Measurements from ENCODE around the gene ARMS2. TPM values are rescaled to one million over a fixed set of nuclear protein-coding genes. Genes with fewer than 3 reads are reported as not detected.

Gene ARMS2
- polyA plus RNA-seq, 3 donors, result 0.17 to 0.49 TPM; not detected in 1

DNA sequence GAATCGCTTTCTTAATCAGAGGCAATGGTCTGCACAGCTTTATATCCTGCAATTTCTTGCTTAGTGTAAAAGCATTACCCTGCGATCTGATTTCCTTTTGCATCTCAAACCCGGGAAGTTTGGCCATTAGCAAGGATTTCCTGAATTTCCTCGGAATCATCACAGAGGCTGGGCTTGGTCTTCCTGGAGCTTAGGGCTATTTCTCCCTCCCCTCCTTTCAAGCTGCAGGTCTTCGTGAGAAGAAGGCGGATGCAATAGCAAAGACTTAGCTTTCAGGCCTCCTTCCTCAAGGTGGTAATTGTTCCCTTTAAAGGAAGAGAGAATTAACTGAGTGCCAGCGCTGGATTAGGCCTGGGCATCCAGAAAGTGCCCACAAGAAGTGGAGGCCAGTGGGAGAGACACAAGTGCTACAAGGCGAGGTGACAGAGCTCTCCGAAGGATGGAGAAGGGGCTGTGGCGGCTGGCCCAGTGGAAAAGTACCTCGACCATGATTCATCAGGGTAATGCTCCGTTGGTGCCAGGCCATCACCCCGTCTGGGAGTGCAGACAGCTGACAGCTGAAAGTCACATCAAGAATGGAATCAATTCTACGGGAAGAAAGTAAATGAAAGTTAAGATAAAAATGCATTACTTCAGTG lies 4.0 kb upstream of the ARMS2 start:
- no peak for DNase-seq

DNA sequence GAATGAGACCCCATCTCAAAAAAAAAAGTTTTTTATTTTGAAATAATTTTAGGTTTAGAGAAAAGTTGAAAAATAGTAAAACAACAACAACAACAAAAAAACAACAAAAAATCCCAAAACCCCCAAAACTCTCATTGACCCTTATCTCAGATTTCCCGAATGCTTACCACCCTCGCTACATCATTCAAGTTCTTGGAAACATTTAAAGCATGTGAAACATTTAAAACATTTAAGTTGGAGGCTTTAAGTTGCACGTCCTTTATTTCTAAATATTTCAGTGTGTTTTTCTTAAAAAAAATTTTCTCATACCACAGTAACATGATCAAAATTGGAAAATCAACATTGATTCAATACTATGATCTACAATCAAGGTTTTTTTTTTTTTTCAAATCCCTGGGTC lies 382 bp upstream of the ARMS2 start:
- DNase-seq, result no peak

- no peak for DNase-seq
These were observed 1.1 kb downstream of the ARMS2 start for GRCh38 chr10:122455376-122456079.

DNA sequence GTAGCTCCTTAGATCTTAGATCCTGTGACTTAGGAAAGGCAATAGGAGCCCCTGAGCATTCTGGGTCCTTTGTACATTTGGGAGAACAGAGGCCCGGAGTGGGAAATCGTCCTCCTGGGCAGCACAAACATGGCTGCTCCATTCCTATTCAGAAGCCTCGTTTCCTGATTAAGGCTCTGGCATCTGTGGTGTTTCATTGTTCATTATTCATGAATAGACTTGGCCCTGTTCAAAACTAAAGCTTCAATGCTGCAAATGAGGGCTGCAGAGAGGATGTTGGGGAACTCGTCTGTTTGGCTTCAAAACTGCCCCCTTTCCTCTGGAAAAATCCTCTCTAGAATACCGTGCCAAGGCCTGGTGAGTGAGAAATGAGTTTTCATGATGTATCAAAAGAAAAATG lies 3.5 kb downstream of the ARMS2 start:
- DNase-seq, result no peak

GRCh38 chr10:122458693-122459092 lies 4.2 kb downstream of the ARMS2 start:
- no peak for DNase-seq

GRCh38 chr10:122459561-122460273 lies 5.3 kb downstream of the ARMS2 start:
- DNase-seq, result no peak

- no peak for DNase-seq
These were observed 6.4 kb downstream of the ARMS2 start for GRCh38 chr10:122460891-122461293.

DNA sequence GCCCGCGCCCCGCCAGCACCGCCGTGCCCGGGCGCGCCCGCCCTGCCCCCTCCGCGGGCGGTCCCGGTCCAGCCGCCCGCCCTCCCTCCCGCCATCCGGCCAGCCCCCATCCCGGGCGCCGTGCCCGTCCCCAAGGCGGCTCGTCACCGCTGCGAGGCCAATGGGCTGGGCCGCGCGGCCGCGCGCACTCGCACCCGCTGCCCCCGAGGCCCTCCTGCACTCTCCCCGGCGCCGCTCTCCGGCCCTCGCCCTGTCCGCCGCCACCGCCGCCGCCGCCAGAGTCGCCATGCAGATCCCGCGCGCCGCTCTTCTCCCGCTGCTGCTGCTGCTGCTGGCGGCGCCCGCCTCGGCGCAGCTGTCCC lies 6.9 kb downstream of the ARMS2 start, which contains the start of gene HTRA1:
Gene HTRA1 (plus strand): TSS at position 187 of the 362 bp plus-strand sequence. CDS start 100 bp downstream, at position 287.
- peak; percentile 57 for DNase-seq

- DNase-seq, result no peak
These were observed 7.5 kb downstream of the ARMS2 start for GRCh38 chr10:122461729-122462532.

GRCh38 chr10:122462533-122463465 lies 8.3 kb downstream of the ARMS2 start:
- DNase-seq, result no peak

- no peak for DNase-seq
These were observed 9.2 kb downstream of the ARMS2 start for GRCh38 chr10:122463466-122464249.

DNA sequence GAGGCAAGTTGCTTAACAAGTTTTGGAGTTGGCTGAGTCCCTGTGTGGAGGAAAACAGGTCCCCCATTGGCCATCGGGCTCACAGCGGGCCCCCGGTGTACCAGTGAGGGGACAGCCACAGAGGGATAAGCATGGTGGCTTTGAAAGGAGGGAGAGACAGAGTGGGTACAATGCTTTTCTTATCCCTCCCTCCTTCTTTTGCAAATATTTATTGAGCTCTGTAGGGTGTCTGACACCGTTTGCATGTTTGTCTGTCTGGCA lies 9.7 kb downstream of the ARMS2 start:
- no peak for DNase-seq

DNA sequence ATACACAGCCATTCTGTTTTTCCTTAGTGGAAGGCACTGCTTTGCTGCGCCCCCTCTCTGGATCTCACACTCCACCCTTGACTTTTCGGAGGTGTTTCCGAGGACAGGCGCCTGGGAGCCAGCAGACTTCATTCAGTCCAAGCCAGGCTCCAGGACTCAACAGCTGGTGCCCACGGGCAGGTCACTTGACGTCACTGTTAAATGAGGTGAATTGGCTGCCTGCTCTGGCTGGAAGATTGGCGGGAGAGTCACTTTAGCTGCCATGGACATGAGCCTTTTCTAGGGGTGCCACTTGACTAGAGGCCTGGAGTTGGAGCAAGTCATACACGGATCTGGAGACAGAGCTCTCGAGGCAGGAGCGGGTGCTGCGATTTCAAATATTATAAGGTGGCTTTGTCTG lies 10.1 kb downstream of the ARMS2 start:
- DNase-seq, result no peak

DNA sequence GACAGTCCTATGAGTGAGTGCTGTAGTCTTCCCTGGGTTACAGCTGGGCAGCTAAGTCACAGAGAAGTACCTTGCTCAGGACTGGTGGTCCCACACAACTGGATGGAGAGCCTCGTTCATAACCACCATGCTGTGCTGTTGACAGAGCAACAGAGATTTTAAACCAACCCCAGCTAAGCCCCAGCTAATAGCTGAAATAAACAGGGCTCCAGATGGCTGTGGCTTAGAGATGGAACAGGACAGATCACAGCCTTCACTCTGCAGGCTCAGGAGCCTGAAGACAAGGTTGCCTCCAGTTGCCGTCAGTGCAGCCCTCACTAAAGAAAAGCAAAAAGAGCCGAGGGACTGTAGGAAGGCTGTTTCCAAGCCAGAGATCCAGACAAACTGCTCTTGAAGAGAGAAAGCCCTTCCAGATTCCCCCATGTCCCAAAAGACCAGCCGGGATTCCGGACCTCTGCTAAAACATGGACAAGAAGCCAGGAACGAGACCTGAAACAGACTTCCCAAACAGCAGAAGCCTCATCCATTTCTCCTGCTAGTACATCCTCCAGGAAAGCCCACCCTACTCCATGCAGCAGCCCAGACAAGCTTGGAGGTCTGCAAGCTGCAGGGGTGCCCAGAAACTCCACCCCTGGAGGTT lies 11.1 kb downstream of the ARMS2 start:
- DNase-seq, result no peak

GRCh38 chr10:122466951-122467381 lies 12.5 kb downstream of the ARMS2 start:
- DNase-seq, result no peak

DNA sequence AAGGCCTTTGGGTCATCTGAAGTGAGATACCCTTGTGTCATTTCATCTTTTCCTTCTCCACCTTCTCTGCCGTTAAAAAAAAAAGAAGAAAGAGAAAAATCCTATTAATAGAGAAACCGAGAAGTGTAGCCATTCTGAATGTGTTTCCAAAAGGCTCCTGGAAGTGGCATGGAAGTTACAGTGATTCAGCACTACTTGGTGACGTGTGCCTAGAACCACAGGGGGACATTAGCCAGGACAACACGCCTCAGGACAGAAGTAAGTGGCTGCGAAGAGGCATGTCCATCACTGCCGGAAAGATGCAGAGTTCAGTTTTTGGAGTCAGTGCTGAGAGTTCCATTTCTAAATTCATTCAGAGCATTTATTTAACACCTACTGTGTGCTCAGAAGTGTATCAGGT lies 13.2 kb downstream of the ARMS2 start:
- no peak for DNase-seq

GRCh38 chr10:122468307-122468925 lies 14.0 kb downstream of the ARMS2 start:
- no peak for DNase-seq

DNA sequence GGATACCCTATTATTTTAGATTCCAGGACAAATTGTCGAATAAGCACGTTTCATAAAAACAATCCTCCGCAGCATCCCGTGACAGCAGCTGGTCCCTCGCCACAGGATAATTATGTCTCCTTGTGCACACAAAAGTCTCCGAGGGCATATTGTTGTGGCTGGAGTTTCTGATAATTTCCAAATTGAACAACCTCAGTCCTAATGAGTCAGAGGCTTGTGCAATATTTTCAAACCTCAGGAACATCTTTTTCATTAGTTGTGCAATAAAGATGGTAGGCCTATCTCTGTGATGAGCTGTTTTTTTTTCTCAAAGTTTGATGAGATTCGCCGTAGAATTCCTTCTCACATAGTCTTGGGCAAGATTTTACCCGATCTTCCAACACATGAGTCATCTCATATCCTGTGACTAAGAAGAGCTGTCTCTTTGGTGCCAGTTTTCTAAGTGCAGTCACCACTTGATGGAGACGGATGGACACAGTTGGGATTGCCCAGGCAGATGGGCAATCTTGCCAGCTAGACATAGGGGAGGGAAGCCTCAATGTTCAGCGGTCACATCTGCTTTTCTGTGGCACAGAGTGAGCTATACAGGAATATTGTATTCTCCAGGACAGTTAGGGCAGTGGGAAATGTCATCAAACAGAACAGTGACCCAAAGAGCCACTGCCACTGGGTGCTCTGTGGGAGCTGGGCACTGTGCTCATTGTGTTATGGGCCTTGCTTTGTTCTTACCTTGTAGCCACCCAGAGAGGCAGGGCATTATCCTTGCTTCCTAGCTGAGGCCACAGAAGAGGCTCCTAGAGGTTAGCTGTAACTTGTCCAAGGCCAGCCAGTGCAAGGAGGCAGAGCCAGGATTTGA lies 14.7 kb downstream of the ARMS2 start:
- DNase-seq, result no peak

Measured in renal pelvis (tissue), 4 donors.